NOMO-1 (cell line): ENCODE measurements around the gene EBNA1BP2.
"Not testable (repeated sequence)": the region's sequence is repeated elsewhere in the genome, so short reads cannot be mapped to it uniquely, and the experiment has no call there.

Source experiments
- DNase-seq, 2 experiments: peaks; one replicate each; lab custom pipeline; 2025; ENCODE audit not compliant: unreplicated experiment in 2 of 2; lab: John Stamatoyannopoulos, UW

The EBNA1BP2 gene

GRCh38 chr1:43172527-43172972 lies 460 bp upstream of the EBNA1BP2 start:
- peak; percentile 74 to 87 for DNase-seq

- DNase-seq, result no peak
Observed at GRCh38 chr1:43171312-43171875, 696 bp downstream of the EBNA1BP2 start.

- DNase-seq, result no peak
Observed at GRCh38 chr1:43165765-43166164, 6.3 kb downstream of the EBNA1BP2 start.

- DNase-seq, result no peak
Observed at GRCh38 chr1:43165162-43165561, 6.9 kb downstream of the EBNA1BP2 start.

GRCh38 chr1:43156026-43156425 lies 16.1 kb downstream of the EBNA1BP2 start:
- DNase-seq, result no peak

GRCh38 chr1:43153443-43153842 lies 18.6 kb downstream of the EBNA1BP2 start:
- no peak for DNase-seq

DNA sequence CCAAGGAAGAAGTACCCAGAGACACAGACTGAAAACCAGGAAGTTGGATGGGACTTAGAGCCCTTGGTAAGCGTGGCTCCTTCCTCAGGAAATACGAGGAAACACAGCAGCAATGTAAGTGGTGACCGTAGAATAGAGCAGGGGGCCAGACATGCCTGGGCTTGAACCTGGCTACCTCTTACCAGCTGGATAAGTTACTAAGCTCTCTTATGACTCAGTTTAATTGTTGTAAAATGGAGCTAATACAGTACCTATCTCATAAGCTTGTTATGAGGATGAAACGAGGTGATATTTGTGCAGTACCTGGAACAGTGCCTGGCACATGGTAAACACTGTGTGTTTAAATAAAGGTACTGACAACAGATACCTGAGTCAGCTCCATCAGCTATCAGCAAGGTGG lies 19.2 kb downstream of the EBNA1BP2 start:
- no peak for DNase-seq

- DNase-seq, result no peak
Observed at GRCh38 chr1:43149889-43150288, 22.2 kb downstream of the EBNA1BP2 start.

GRCh38 chr1:43147625-43148327 lies 24.3 kb downstream of the EBNA1BP2 start:
- peak in 1 of 2 experiments; percentile 6 for DNase-seq

- DNase-seq, result no peak
Observed at GRCh38 chr1:43144237-43144636, 27.9 kb downstream of the EBNA1BP2 start.

DNA sequence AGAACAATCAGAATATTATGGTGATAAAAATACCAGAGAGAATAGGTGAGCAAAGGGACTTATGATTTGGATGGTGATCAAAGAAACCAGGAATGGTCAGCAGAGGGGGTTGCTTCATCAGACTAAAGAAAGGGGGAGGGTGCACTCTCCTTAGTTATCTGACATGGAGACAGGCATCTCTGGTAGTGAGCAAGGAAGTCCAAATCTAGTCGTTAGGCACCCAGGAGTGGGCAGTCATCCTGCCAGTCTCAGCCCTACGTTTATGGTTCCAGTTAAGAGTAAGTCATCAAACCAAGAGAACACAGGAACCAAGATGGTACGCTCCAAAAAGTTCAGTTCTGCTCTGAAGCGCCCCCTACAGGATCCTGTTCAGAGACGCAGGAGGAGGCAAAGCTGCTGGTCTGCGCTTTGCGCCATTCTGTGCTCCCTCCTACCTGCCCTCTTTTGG lies 28.6 kb downstream of the EBNA1BP2 start:
- no peak for DNase-seq

DNA sequence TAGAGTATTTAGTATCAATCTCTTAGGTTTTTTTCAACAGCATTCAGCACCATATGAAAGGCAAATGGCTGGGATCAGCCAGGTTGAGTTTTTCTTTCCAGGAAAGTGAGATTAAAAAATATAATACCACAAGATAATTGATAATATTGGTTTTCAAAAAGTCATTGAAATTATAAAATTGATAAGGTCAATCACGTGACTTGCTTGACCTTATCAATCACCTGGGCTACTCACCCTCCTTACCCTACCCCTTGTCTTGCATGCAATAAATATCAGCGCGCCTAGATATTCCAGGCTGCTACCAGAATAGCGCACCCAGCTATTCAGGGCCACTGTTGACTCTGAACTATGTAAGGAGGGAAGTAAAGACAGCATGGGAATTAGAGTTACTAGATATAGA lies 31.5 kb downstream of the EBNA1BP2 start:
- DNase-seq, result no peak

GRCh38 chr1:43140010-43140409 lies 32.1 kb downstream of the EBNA1BP2 start:
- no peak for DNase-seq

GRCh38 chr1:43139295-43139694 lies 32.8 kb downstream of the EBNA1BP2 start:
- DNase-seq, result not testable (repeated sequence)

DNA sequence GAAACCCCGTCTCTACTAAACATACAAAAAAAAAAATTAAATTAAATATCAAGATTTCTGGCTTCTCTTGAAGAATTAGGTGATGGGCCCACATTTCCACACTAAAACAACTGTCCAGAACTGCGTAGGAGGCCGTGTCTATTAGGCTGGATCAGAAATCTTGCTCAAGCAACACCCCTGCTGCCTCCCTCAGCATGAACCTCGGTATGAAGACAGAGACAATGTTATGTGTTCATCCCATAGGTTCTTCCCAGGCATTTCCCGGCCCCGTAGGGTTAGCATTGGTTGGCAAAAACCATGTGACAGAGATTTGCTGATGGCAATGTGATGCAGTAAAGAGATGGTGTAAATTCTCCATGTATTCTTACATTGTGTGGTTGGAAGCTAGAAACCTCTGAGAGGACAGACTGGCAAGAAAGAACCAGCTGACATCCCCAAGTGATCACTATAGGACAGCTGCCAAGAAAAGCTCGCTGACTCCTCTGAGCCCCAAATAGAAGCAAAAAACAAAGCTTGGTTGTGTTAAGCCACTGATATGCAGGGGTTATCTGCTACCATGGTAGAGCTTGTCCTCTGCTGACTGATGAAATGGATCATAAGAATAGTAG lies 34.5 kb downstream of the EBNA1BP2 start:
- DNase-seq, result no peak

DNA sequence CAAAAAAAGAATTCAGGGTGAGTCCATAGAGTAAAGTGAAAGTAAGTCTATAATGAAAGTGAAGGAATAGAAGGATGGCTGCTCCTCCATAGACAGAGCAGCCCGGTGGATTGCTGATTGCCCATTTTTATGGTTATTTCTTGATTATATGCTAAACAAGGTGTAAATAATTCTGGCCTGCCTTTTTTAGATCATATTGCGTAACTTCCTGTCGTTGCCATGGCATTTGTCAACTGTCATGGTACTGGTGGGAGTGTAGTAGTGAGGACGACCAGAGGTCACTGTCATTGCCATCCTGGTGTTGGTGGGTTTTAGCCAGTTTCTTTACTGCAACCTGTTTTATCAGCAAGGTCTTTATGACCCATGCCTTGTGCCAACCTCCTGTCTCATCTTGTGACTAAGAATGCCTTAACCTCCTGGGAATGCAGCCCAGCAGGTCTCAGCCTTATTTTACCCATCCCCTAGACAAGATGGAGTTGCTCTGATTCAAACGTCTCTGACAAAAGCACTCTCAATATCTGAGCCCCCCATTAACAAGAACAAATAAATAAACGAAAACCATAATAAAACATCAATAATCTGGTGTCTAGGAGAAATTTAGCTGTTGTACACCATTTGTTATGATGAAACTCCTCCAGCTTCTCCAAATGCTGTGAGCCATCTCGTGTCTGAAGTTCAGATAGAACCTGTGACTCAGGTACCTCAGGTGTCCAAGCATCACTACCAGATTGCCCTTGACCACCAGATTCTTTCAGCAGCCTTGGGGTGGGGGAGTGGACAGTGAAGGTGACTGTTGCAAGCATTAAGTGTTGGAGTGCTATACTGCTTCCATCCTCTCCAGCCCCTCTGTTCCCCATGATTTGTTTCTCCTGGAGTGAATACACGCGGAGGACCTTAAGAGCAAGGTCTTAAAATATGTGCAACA lies 36.0 kb downstream of the EBNA1BP2 start:
- no peak for DNase-seq

- no peak for DNase-seq
Observed at GRCh38 chr1:43134640-43135039, 37.5 kb downstream of the EBNA1BP2 start.

- DNase-seq, result no peak
Observed at GRCh38 chr1:43134068-43134467, 38.0 kb downstream of the EBNA1BP2 start.

GRCh38 chr1:43129426-43129825 lies 42.7 kb downstream of the EBNA1BP2 start:
- DNase-seq, result no peak

DNA sequence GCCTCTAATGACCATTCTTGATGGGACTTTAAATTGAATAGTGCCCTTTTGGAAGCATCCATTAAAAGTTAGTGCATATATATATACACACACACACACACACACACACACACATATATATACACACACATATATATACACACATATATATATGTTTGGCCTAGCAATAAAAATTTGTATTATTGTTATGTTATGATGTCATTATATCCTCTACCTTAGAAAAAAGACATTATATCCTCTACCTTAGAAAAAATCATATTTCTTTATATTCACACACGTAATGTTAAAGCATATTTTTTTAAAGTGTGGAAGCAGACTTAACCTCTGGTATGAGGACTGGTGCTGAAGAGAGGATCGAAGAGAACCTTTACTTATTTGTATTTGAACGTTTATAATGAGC lies 43.3 kb downstream of the EBNA1BP2 start:
- no peak for DNase-seq

DNA sequence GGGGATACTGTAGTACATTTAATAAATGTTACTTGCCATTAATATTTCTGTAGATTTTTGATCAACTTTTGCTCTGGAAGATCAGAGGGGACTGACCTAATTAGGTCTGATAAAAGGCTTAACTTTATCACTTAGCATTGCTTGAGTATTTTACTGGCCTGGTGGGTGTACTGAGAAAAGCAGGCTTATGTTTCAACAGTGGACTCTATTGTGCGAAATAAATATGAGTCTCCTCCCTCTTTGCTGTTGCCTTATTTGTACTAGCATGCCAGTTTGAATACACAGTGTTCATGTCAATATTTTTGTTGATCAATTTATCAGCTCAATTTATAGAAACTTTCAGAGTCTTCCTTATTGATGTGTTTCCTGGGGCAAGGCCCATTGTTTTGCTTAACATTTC lies 49.1 kb downstream of the EBNA1BP2 start:
- DNase-seq, result no peak
